GM21528 (cell line): ENCODE measurements around the gene MFSD2A.
"Not testable (repeated sequence)": the region's sequence is repeated elsewhere in the genome, so short reads cannot be mapped to it uniquely, and the experiment has no call there.

Experiments
- ATAC-seq: cut with Tn5 transposase; IDR thresholded peaks from one replicate; pipeline ENCODE4 v1.9.1; 2021; ENCODE audit warnings: mild to moderate bottlenecking, moderate library complexity; ENCODE audit not compliant: unreplicated experiment, low FRiP score

The MFSD2A gene

GRCh38 chr1:39954870-39955546 is at the start of gene MFSD2A:
Gene MFSD2A (plus strand): TSS chr1:39955145. CDS start chr1:39955293, 148 bp downstream.
- peak; percentile 73 for ATAC-seq

- no peak for ATAC-seq
Measured at GRCh38 chr1:39905172-39905571, 49.8 kb upstream of the MFSD2A start.

- no peak for ATAC-seq
Measured at GRCh38 chr1:39907528-39908453, 47.2 kb upstream of the MFSD2A start.

- ATAC-seq, result no peak
Measured at GRCh38 chr1:39908534-39908933, 46.4 kb upstream of the MFSD2A start.

GRCh38 chr1:39910263-39910662 is 44.7 kb upstream of the MFSD2A start:
- no peak for ATAC-seq

- ATAC-seq, result not testable (repeated sequence)
Measured at GRCh38 chr1:39913136-39913535, 41.8 kb upstream of the MFSD2A start.

- ATAC-seq, result no peak
Measured at GRCh38 chr1:39915499-39916129, 39.3 kb upstream of the MFSD2A start.

- no peak for ATAC-seq
Measured at GRCh38 chr1:39917825-39918224, 37.1 kb upstream of the MFSD2A start.

- no peak for ATAC-seq
Measured at GRCh38 chr1:39919545-39919944, 35.4 kb upstream of the MFSD2A start.

- ATAC-seq, result no peak
Measured at GRCh38 chr1:39922251-39922688, 32.7 kb upstream of the MFSD2A start.

GRCh38 chr1:39925721-39926342 is 29.1 kb upstream of the MFSD2A start:
- no peak for ATAC-seq

- ATAC-seq, result no peak
Measured at GRCh38 chr1:39926343-39926793, 28.6 kb upstream of the MFSD2A start.

- no peak for ATAC-seq
Measured at GRCh38 chr1:39926820-39927219, 28.1 kb upstream of the MFSD2A start.

GRCh38 chr1:39927538-39927937 is 27.4 kb upstream of the MFSD2A start:
- ATAC-seq, result no peak

GRCh38 chr1:39928809-39929587 is 25.9 kb upstream of the MFSD2A start:
- no peak for ATAC-seq

GRCh38 chr1:39933956-39934941 is 20.7 kb upstream of the MFSD2A start:
- ATAC-seq, result no peak

GRCh38 chr1:39936724-39937491 is 18.0 kb upstream of the MFSD2A start:
- no peak for ATAC-seq

GRCh38 chr1:39938856-39939255 is 16.1 kb upstream of the MFSD2A start:
- ATAC-seq, result no peak
